Measurements from ENCODE around the gene PROZ. TPM values are rescaled to one million over a fixed set of nuclear protein-coding genes. Genes with fewer than 3 reads are reported as not detected.

PROZ gene
- total RNA-seq, 4 donors from 2014 or later: not detected

DNA sequence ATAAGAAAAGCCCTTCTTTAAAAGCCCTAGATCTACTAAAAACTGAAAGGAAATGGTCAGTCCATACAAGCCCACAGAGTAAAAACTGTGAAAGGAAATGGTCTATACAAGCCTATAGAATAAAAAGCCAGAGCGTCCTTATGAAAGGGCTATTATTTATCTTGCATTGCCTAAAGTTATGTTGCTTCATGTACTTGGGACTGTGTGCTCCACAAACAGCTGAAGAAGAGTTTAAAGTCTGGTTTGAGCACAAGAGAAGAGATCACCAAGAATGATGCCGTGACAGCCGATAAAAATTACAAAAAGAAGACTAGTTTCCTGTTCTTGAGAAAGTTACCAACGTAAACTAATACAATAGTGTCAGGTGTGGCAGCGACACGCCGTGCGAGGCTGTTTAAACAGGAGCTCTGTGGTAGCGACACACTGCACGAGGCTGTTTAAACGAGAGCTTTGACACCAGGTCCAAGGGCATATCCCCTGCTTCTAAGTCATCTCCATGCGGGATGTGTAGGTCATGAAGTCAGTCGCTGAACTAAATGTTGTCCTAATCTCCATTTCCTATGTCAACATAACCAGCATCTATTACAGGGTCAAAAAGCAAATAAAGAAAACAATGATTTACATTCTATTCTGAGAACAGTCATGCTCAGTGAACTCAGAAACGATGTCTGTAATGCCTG, 25.1 kb downstream of the PROZ start:
- H3K4me3 ChIP-seq: no peak overlapping the region
- no peak for DNase-seq (ENCODE audit: low spot score in 2 of 2)
- H3K27me3 ChIP-seq: no peaks in the 10 kb centered on the region
- TF ChIP-seq EP300 (IDR thresholded peaks at IDR 0.05) (no peak), POLR2A (IDR thresholded peaks at IDR 0.05) (no peak)
- H3K4me1 ChIP-seq: peaks cover 0 to 3% (median 0%) of the 10 kb centered on the region in 4 donors
- 58 to 70% methylated on average over 14 of the region's 14 CpGs for WGBS, 2 donors
- H3K9me3 ChIP-seq: no peaks in the 10 kb centered on the region
- no peak overlapping the region for H3K27ac ChIP-seq
- H3K36me3 ChIP-seq: peaks cover 0 to 88% (median 7%) of the 10 kb centered on the region in 3 donors

DNA sequence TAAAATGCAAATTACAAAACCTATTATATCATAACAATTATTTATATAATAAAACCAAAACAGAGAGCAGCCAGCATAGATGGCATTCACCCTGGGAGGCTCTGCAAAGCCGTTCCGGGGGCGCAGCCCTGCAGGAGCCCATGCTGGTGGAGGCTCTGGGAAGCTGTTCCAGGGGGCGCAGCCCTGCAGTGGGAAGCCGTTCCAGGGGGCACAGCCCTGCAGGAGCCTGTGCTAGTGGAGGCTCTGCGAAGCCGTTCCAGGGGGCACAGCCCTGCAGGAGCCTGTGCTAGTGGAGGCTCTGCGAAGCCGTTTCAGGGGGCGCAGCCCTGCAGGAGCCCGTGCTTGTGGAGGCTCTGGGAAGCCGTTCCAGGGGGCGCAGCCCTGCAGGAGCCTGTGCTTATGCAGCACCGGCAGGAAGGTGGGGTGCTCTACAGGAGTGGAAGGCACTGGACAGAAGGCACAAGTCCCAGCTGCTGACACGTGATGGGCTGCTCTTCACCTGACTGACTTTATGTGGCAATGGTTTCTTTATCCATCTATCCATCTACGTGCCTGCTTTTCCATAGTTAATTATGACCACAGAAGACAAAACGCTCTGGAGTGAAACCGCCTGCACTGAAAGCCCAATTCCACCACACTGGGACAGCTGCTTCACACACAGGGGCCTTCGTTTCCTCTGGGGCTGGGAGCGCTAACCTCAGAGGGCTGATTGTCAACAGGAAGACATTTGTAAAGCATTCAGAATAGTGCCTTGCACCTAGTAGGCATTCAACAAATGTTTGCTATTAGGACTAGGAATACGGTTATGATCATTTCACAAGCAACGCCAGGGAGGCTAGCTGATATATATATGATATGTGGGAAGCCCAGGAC, 26.4 kb downstream of the PROZ start:
- Histone ChIP-seq H3K27ac (no peak overlapping the region), H3K36me3 (peaks cover 0 to 87% (median under 1%) of the 10 kb centered on the region in 3 donors), H3K9me3 (no peaks in the 10 kb centered on the region), H3K4me3 (no peak overlapping the region), H3K4me1 (peaks cover 0 to 3% (median 0%) of the 10 kb centered on the region in 4 donors), H3K27me3 (no peaks in the 10 kb centered on the region)
- TF ChIP-seq EP300 (IDR thresholded peaks at IDR 0.05) (no peak), POLR2A (IDR thresholded peaks at IDR 0.05) (no peak)
- TF ChIP-seq, protein P1, sequence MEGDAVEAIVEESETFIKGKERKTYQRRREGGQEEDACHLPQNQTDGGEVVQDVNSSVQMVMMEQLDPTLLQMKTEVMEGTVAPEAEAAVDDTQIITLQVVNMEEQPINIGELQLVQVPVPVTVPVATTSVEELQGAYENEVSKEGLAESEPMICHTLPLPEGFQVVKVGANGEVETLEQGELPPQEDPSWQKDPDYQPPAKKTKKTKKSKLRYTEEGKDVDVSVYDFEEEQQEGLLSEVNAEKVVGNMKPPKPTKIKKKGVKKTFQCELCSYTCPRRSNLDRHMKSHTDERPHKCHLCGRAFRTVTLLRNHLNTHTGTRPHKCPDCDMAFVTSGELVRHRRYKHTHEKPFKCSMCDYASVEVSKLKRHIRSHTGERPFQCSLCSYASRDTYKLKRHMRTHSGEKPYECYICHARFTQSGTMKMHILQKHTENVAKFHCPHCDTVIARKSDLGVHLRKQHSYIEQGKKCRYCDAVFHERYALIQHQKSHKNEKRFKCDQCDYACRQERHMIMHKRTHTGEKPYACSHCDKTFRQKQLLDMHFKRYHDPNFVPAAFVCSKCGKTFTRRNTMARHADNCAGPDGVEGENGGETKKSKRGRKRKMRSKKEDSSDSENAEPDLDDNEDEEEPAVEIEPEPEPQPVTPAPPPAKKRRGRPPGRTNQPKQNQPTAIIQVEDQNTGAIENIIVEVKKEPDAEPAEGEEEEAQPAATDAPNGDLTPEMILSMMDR (IDR thresholded peaks at IDR 0.05): no peak
- WGBS, 2 donors: 81 to 90% methylated on average over 22 of the region's 22 CpGs
- DNase-seq (ENCODE audit: low spot score in 2 of 2): no peak

DNA sequence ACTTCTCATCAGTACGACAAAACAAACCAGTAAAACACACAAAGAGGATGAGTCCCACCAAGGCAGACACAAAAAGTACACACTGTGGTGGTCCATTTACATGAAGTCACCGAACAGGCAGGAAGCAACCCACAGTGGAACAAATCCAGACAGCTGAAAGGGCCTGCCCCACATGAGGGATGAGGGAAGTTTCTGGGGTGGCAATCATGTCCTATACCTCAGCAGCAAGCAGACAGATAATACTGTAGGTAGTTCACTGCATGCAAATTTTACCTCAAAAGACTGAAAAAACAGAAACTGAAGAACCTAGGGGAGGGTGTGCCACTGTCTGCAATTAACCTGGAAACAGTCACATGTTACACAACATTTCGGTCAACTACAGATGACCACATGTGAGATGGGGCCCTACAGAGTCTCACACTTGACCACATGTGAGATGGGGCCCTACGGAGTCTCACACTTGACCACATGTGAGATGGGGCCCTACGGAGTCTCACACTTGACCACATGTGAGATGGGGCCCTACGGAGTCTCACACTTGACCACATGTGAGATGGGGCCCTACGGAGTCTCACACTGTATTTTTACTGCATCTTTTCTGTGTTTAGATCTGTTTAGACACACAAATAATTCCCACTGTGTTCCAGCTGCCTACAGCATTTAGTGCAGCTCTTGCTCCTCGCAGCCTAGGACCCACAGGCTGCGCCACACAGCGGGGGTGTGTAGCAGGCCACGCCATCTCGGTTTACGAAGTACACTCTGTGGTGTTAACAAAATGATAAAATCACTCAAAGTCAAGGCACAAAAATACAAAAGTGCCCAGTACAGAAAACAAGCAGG, 27.8 kb downstream of the PROZ start:
- TF ChIP-seq, protein P1 (IDR thresholded peaks at IDR 0.05): no peak
- no peak for TF ChIP-seq EP300 (IDR thresholded peaks at IDR 0.05)
- TF ChIP-seq POLR2A (IDR thresholded peaks at IDR 0.05): no peak
- Histone ChIP-seq H3K4me1 (peaks cover 0 to 3% (median 0%) of the 10 kb centered on the region in 4 donors), H3K27me3 (no peaks in the 10 kb centered on the region), H3K9me3 (no peaks in the 10 kb centered on the region), H3K36me3 (peaks cover 0 to 87% (median 0%) of the 10 kb centered on the region in 3 donors), H3K4me3 (no peak overlapping the region), H3K27ac (peak overlapping the region in 1 of 4 donors; percentile 70)
- WGBS, 2 donors: 76 to 81% methylated on average over 13 of the region's 13 CpGs
- no peak for DNase-seq (ENCODE audit: low spot score in 2 of 2)

DNA sequence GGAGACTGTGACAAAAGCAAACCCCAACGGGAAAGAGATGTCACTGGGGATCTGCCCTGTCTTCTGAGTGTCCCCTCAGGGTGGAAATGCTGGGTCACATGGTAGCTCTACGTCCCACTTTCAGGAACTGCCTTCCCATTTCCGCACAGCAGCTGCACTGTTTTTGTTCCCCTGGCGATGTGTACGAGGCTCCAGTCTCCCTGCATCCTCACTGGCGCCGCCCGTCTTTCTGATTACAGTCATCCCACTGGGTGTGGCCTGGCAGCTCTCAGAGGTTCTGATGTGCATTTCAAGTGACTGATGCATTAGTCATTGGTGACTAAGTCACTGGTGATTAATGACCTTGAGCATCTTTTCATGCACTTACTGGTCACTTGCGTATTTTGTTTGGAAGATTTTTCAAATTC, 28.8 kb downstream of the PROZ start:
- Histone ChIP-seq H3K27ac (peak overlapping the region in 2 of 4 donors; percentile 49 to 70), H3K4me1 (peaks cover 0 to 3% (median 0%) of the 10 kb centered on the region in 4 donors), H3K4me3 (no peak overlapping the region), H3K36me3 (peaks cover 0 to 88% (median 0%) of the 10 kb centered on the region in 3 donors), H3K27me3 (no peaks in the 10 kb centered on the region), H3K9me3 (no peaks in the 10 kb centered on the region)
- peak; percentile 62 to 72 for DNase-seq (ENCODE audit: low spot score in 2 of 2)
- TF ChIP-seq, protein P1 (IDR thresholded peaks at IDR 0.05): no peak
- TF ChIP-seq EP300 (IDR thresholded peaks at IDR 0.05) (peak in 1 of 2 donors; percentile 59), POLR2A (IDR thresholded peaks at IDR 0.05) (no peak)
- 45 to 57% methylated on average over 9 of the region's 9 CpGs for WGBS, 2 donors
